Measurements from ENCODE around the gene ZBTB7B. TPM values are rescaled to one million over a fixed set of nuclear protein-coding genes. Genes with fewer than 3 reads are reported as not detected.

ZBTB7B gene
- total and polyA plus RNA-seq, 9 of the 15 experiments (the other 6 are each of a cell fraction or from before 2014, with no cell fraction given), result 0.04 to 46.5 (median 15.2) TPM

- TF ChIP-seq ZNF57 (CRISPR knock-in tag; IDR thresholded peaks at IDR 0.05), result no peak
- peak; percentile 33; the same call in 1 of the 2 replicates for TF ChIP-seq SRSF3 (IDR thresholded peaks at IDR 0.05; ENCODE audit: insufficient read depth, low read length)
- TF ChIP-seq CBFA2T3 (IDR thresholded peaks at IDR 0.05), result no peak
- peak; percentile 46; the same call in 1 of the 2 replicates for TF ChIP-seq PHF8 (IDR thresholded peaks at IDR 0.05; ENCODE audit: borderline replicate concordance, low read length)
- peak; percentile 22 for TF ChIP-seq BRD9 (IDR thresholded peaks at IDR 0.05; ENCODE audit: low read depth, partially characterized antibody)
- no peak; the same call in 1 of the 2 replicates for TF ChIP-seq ZNF740 (CRISPR knock-in tag; IDR thresholded peaks at IDR 0.05)
- peak in 1 of 2 experiments; percentile 85; a peak in 2 of 4 replicates for TF ChIP-seq ZNF740 (tag; IDR thresholded peaks at IDR 0.05)
- peak; percentile 70 for TF ChIP-seq ELF1 (tag; IDR thresholded peaks at IDR 0.05)
- TF ChIP-seq XRCC3 (IDR thresholded peaks at IDR 0.05), result no peak
- peak; percentile 51 for TF ChIP-seq VEZF1 (CRISPR knock-in tag; IDR thresholded peaks at IDR 0.05)
- TF ChIP-seq KDM4B (IDR thresholded peaks at IDR 0.05; ENCODE audit: borderline replicate concordance in 2 of 2, low read depth in 1 of 2), result peak in 1 of 2 experiments; percentile 50; a peak in 1 of 4 replicates
- TF ChIP-seq CHD4 (IDR thresholded peaks at IDR 0.05; ENCODE audit: insufficient read depth, insufficient replicate concordance, low read depth, low read length, poor library complexity, severe bottlenecking), result peak; percentile 50
- TF ChIP-seq TFAP4 (CRISPR knock-in tag; IDR thresholded peaks at IDR 0.05; ENCODE audit: borderline replicate concordance), result 0 out of 2 replicates have a peak, but pooled peaks have one; percentile 4
- TF ChIP-seq ZNF511 (CRISPR knock-in tag; IDR thresholded peaks at IDR 0.05), result 0 out of 2 replicates have a peak, but pooled peaks have one; percentile 17
- TF ChIP-seq MYNN (IDR thresholded peaks at IDR 0.05), result no peak
- 0 out of 2 replicates have a peak, but pooled peaks have one; percentile 8 for TF ChIP-seq MYNN (CRISPR knock-in tag; IDR thresholded peaks at IDR 0.05)
- 0 out of 2 replicates have a peak, but pooled peaks have one; percentile 17 for TF ChIP-seq MBD2 (IDR thresholded peaks at IDR 0.05; ENCODE audit: borderline replicate concordance, low read depth)
- no peak for TF ChIP-seq E2F1 (CRISPR knock-in tag; IDR thresholded peaks at IDR 0.05)
- peak; percentile 30; the same call in 1 of the 2 replicates for TF ChIP-seq GABPA (tag; conservative IDR thresholded peaks at IDR 0.05; ENCODE audit: low read depth)
Measured at GRCh38 chr1:155002464-155003226, at the start of gene ZBTB7B (continued).

Measured in K562 (cell line).